ENCODE measurements around the gene PSMD1. TPM values are rescaled to one million over a fixed set of nuclear protein-coding genes. Genes with fewer than 3 reads are reported as not detected.

PSMD1 gene
- total RNA-seq, 1 experiment from 2014 or later = 133 TPM

GRCh38 chr2:231041061-231041689 is 15.5 kb upstream of the PSMD1 start (continued):
- TF ChIP-seq ZBTB33 (IDR thresholded peaks at IDR 0.05; ENCODE audit: extremely low read depth, insufficient replicate concordance, low read length) (no peak), MAX (IDR thresholded peaks at IDR 0.05) (no peak)

- Histone ChIP-seq H3K36me3 (ENCODE audit: control insufficient read depth in 1 of 2, insufficient read depth in 2 of 2, low read length in 2 of 2) (peaks cover 0 to 3% of the 10 kb centered on the region in 2 experiments; a peak in 1 of 4 replicates), H3K9ac (ENCODE audit: low read length) (no peak overlapping the region), H3K27ac (ENCODE audit: low read depth, low read length) (no peak overlapping the region), H3K9me2 (ENCODE audit: insufficient read depth) (no peaks in the 10 kb centered on the region), H3K27me3 (ENCODE audit: insufficient read depth, low read length) (no peaks in the 10 kb centered on the region), H3K4me1 (ENCODE audit: control insufficient read depth in 1 of 2, insufficient read depth in 2 of 2, low read length in 2 of 2) (peaks cover 0 to 4% of the 10 kb centered on the region in 2 experiments; a peak in 1 of 4 replicates), H3K79me2 (ENCODE audit: insufficient read depth, low read length) (no peaks in the 10 kb centered on the region), H4K20me1 (ENCODE audit: insufficient read depth) (no peaks in the 10 kb centered on the region), H3K9me3 (ENCODE audit: control insufficient read depth in 1 of 2, insufficient read depth in 1 of 2, low read depth in 1 of 2, low read length in 2 of 2) (no peaks in the 10 kb centered on the region), H2AFZ (ENCODE audit: low read depth, low read length, poor library complexity, severe bottlenecking) (no peak overlapping the region), H3K4me2 (ENCODE audit: low read length) (no peak overlapping the region), H3K4me3 (replicated peaks in 1 of 2; ENCODE audit: low read depth in 1 of 2, low read length in 2 of 2) (no peak overlapping the region)
- ChIA-PET CTCF (interaction anchor here (2.5 kb wide), 1 partner anchor 9 kb away, joined by 10 read pairs; no protein-coding TSS in a partner anchor), RAD21 (ENCODE audit: low non-redundant PET in 1 of 2, low total read pairs in 2 of 2, uncharacterized antibody in 2 of 2, unreplicated experiment in 2 of 2) (no interaction called here), POLR2A (no interaction called here)
- DNase-seq (ENCODE audit: low read depth, low spot score) = no peak
- BruUV-seq (replicated peaks) = no TSS peak
- ATAC-seq = no peak
- intact Hi-C loops (cut with micrococcal nuclease) = no loop called here
- no peak for TF ChIP-seq EGR1 (IDR thresholded peaks at IDR 0.05; ENCODE audit: low read depth)
- TF ChIP-seq EZH2phosphoT487 (IDR thresholded peaks at IDR 0.05; ENCODE audit: borderline replicate concordance) = no peak
- TF ChIP-seq FOSL1 (IDR thresholded peaks at IDR 0.05; ENCODE audit: low read depth) = no peak
- no peak for TF ChIP-seq REST (IDR thresholded peaks at IDR 0.05; ENCODE audit: low read depth)
- TF ChIP-seq ZNF274 (IDR thresholded peaks at IDR 0.05; ENCODE audit: low read depth, low read length) = no peak
These were observed 12.9 kb upstream of the PSMD1 start for GRCh38 chr2:231043796-231044195.
